Gastroesophageal sphincter (tissue), 4 donors: Measurements from ENCODE around the gene ABHD2. TPM values are rescaled to one million over a fixed set of nuclear protein-coding genes. Genes with fewer than 3 reads are reported as not detected.

ENCODE experiments used
- ATAC-seq: fragments of 150-250 bp; one replicate; pipeline ENCODE4 v1.9.1; 2016; ENCODE audit warnings: mild to moderate bottlenecking, moderate library complexity
- H3K27ac ChIP-seq, 4 donors: fragments of 200-600 bp; sonication (generic) in 3 of 4; 1 replicate in 3 of 4; 2 replicates in 1 of 4; pipeline ENCODE4 v1.5.1; 2016 to 2019
- H3K27me3 ChIP-seq: fragments of 200-600 bp; sonication (generic); one replicate; pipeline ENCODE4 v1.5.1; 2019
- H3K36me3 ChIP-seq, 2 donors: fragments of 200-600 bp; sonication (generic); one replicate each; pipeline ENCODE4 v1.5.1; 2019; ENCODE audit warnings: control low read depth in 1 of 2
- H3K4me1 ChIP-seq, 3 donors: fragments of 200-600 bp; sonication (generic); 1 replicate in 2 of 3; 2 replicates in 1 of 3; pipeline ENCODE4 v1.5.1; 2016 to 2019; ENCODE audit warnings: control low read depth in 2 of 3
- H3K4me3 ChIP-seq, 2 donors: fragments of 200-600 bp; sonication (generic); one replicate each; pipeline ENCODE4 v1.5.1; 2019; ENCODE audit warnings: mild to moderate bottlenecking in 1 of 2, moderate library complexity in 1 of 2
- H3K9me3 ChIP-seq, 3 donors: fragments of 200-600 bp; sonication (generic); one replicate each; pipeline ENCODE4 v1.5.1; 2017 to 2019; ENCODE audit warnings: control low read depth in 2 of 3
- CTCF ChIP-seq, 4 experiments: fragments of 200-600 bp in 2 of 4; fragments of 450-650 bp in 2 of 4; sonication (generic) in 1 of 4; IDR thresholded peaks; one replicate each; pipeline ENCODE4 v1.5.1; 2017 to 2019; ENCODE audit warnings: antibody characterized with exemption in 4 of 4, mild to moderate bottlenecking in 2 of 4, moderate library complexity in 2 of 4
- EP300 ChIP-seq: sonication (generic); formaldehyde crosslinking; IDR thresholded peaks from one replicate; pipeline ENCODE4 v1.6.1; 2017; ENCODE audit warnings: antibody characterized with exemption, mild to moderate bottlenecking
- POLR2A ChIP-seq, 2 donors: fragments of 450-650 bp; IDR thresholded peaks; one replicate each; pipeline ENCODE4 v1.6.1; 2017; ENCODE audit warnings: antibody characterized with exemption in 2 of 2, mild to moderate bottlenecking in 2 of 2, moderate library complexity in 1 of 2
- POLR2AphosphoS5 ChIP-seq: sonication (generic); formaldehyde crosslinking; IDR thresholded peaks from one replicate; pipeline ENCODE4 v1.6.1; 2017; ENCODE audit warnings: antibody characterized with exemption
- WGBS, 2 donors: methylation state at CpG; one replicate each; pipeline ENCODE4 v1.1.5; 2018; ENCODE audit warnings: low coverage in 1 of 2; 5-methylcytosine and 5-hydroxymethylcytosine counted together
- total RNA-seq, 4 donors: library from RNA; depleted of rRNA; stranded (reverse); fragments of >200 nt; gene quantifications; one replicate each; pipeline ENCODE4 v1.1.0, GENCODE V29; 2016

ABHD2 gene
- total RNA-seq, 4 donors from 2014 or later: 54.6 to 108 (median 75.9) TPM

DNA sequence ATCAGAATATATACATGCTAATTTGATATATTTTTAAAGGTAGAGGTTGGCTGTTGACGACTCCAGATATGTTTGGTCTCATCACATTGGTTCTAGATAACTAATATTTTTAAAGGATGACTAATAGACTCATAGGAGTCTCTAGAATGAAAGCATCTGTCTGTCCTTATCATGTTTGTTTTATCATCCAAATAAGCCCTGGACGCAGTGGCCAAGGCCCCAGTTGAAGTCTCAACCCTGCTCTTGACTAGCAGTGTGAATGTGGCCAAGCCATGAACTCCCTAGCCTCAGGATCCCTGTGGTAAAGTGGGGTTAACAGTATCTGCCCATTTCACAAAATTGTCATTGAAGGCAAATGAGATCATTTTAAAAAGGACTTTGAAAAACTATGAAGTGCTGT, 53.6 kb downstream of the ABHD2 start:
- Histone ChIP-seq H3K4me1 (peaks cover 0 to 73% (median 20%) of the 10 kb centered on the region in 3 donors), H3K36me3 (peaks cover 0 to 20% of the 10 kb centered on the region in 2 donors), H3K4me3 (no peak overlapping the region), H3K9me3 (no peaks in the 10 kb centered on the region), H3K27ac (no peak overlapping the region), H3K27me3 (no peaks in the 10 kb centered on the region)
- no peak for ATAC-seq
- WGBS, 2 donors: 42 to 63% methylated on average over 2 of the region's 2 CpGs
- TF ChIP-seq POLR2A (IDR thresholded peaks at IDR 0.05) (no peak), POLR2AphosphoS5 (no peak), CTCF (IDR thresholded peaks at IDR 0.05) (no peak), EP300 (no peak)

DNA sequence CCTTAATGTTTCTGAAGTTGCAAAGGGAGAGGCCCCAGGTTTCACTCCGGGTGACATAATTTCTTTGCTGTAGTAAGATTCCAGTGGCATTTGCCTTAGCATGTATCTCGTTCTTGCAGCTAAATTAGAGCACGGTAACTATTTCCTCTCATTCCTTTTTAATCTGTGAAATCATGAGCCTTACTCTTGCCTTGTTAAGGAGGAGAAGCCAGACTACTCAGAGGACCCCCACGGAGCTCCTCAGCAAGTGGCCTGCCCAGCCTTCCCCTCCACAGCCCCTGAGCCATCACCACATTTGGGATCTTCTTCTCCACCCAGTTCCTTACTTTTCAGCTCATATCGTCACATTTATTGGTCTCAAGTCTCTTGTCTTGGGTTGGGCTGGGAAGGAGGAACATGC, 54.2 kb downstream of the ABHD2 start:
- no peak for ATAC-seq
- no peaks in the 10 kb centered on the region for H3K27me3 ChIP-seq

DNA sequence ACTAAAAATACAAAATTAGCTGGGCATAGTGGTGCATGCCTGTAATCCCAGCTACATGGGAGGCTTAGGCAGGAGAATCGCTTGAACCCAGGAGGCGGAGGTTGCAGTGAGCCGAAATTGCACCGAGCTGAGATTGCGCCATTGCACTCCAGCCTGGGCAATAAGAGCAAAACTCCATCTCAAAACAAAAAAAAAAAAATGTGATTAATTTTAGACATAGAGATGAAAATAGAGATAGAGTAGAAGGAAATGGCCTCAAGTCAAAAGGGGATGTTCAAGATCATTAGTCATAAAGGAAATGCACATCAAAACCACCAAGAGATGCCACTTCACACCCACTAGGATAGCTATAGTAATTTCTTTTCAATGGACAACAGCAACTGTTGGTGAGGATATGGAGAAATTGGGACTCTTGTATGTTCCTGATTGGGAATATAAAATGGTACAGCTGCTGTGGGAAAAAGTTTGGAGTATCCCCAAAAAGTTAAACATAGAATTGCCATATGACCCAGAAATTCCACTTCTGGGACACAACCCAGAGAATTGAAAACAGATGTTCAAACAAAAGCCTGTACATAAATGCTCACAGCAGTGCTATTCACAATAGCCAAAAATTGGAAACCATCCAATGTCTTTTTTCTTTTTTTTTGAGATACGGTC, 55.4 kb downstream of the ABHD2 start:
- ATAC-seq: peak; percentile 53
- peak overlapping the region in 1 of 4 donors; percentile 5 for H3K27ac ChIP-seq
- H3K4me1 ChIP-seq: peaks cover 0 to 56% (median 7%) of the 10 kb centered on the region in 3 donors
- H3K36me3 ChIP-seq: peaks cover 0 to 15% of the 10 kb centered on the region in 2 donors
- H3K27me3 ChIP-seq: no peaks in the 10 kb centered on the region
- H3K9me3 ChIP-seq: no peaks in the 10 kb centered on the region
- no peak for TF ChIP-seq POLR2A (IDR thresholded peaks at IDR 0.05)
- no peak for TF ChIP-seq POLR2AphosphoS5
- no peak for TF ChIP-seq EP300
- no peak for TF ChIP-seq CTCF (IDR thresholded peaks at IDR 0.05)
- 40 to 52% methylated on average over 2 to 5 of the region's 6 CpGs for WGBS, 2 donors
- no peak overlapping the region for H3K4me3 ChIP-seq

More for the DNA sequence above, 54.2 kb downstream of the ABHD2 start:
- no peak for TF ChIP-seq POLR2A (IDR thresholded peaks at IDR 0.05)
- TF ChIP-seq EP300: no peak
- TF ChIP-seq CTCF (IDR thresholded peaks at IDR 0.05): no peak
- no peak for TF ChIP-seq POLR2AphosphoS5
- H3K9me3 ChIP-seq: no peaks in the 10 kb centered on the region
- WGBS, 2 donors: 72 to 78% methylated on average over 5 of the region's 5 CpGs
- no peak overlapping the region for H3K27ac ChIP-seq
- peaks cover 0 to 20% of the 10 kb centered on the region in 2 donors for H3K36me3 ChIP-seq
- H3K4me1 ChIP-seq: peaks cover 0 to 68% (median 16%) of the 10 kb centered on the region in 3 donors
- no peak overlapping the region for H3K4me3 ChIP-seq

GRCh38 chr15:89144491-89144890, 56.2 kb downstream of the ABHD2 start:
- no peak for TF ChIP-seq POLR2AphosphoS5
- peaks cover 0 to 49% (median 7%) of the 10 kb centered on the region in 3 donors for H3K4me1 ChIP-seq

GRCh38 chr15:89146366-89146765, 58.1 kb downstream of the ABHD2 start:
- Histone ChIP-seq H3K36me3 (peaks cover 0 to 3% of the 10 kb centered on the region in 2 donors), H3K27me3 (no peaks in the 10 kb centered on the region), H3K4me3 (no peak overlapping the region), H3K9me3 (no peaks in the 10 kb centered on the region), H3K27ac (no peak overlapping the region), H3K4me1 (peaks cover 0 to 48% (median 7%) of the 10 kb centered on the region in 3 donors)
- WGBS, 2 donors: 48 to 73% methylated on average over 3 to 4 of the region's 5 CpGs
- TF ChIP-seq EP300: no peak
- TF ChIP-seq POLR2AphosphoS5: no peak
- TF ChIP-seq POLR2A (IDR thresholded peaks at IDR 0.05): no peak
- no peak for TF ChIP-seq CTCF (IDR thresholded peaks at IDR 0.05)
- ATAC-seq: no peak

More at GRCh38 chr15:89144491-89144890, 56.2 kb downstream of the ABHD2 start:
- no peak overlapping the region for H3K4me3 ChIP-seq
- peak overlapping the region in 1 of 4 donors; percentile 5 for H3K27ac ChIP-seq
- WGBS, 2 donors: 89 to 93% methylated on average over 3 of the region's 3 CpGs
- H3K36me3 ChIP-seq: peaks cover 0 to 15% of the 10 kb centered on the region in 2 donors
- no peak for ATAC-seq
- H3K9me3 ChIP-seq: no peaks in the 10 kb centered on the region
- H3K27me3 ChIP-seq: no peaks in the 10 kb centered on the region
